ENCODE results near the gene TOLLIP. TPM values are rescaled to one million over a fixed set of nuclear protein-coding genes. Genes with fewer than 3 reads are reported as not detected.

Gene TOLLIP
- total and polyA plus RNA-seq, 2 of the 8 experiments (the other 6 are each of a cell fraction or from before 2014, with no cell fraction given) = 23.7 to 34.7 TPM

- 86% methylated on average over 20 of the region's 21 CpGs; no CpG with 5 or more reads in 1 of the 2 experiments for WGBS, 2 experiments (ENCODE audit: extremely low coverage in 1 of 2, insufficient coverage in 1 of 2, insufficient read length in 1 of 2, insufficient replicate concordance in 2 of 2, low coverage in 1 of 2, low lambda C conversion rate in 2 of 2, missing lambda C conversion rate in 1 of 2)
- peaks cover 7% of the 10 kb centered on the region in 2 experiments; a peak in 1 of 4 replicates for H3K9me3 ChIP-seq (ENCODE audit: insufficient read depth in 2 of 2, low read depth in 1 of 2, low read length in 1 of 2)
- no peak overlapping the region for H4K5ac ChIP-seq (ENCODE audit: insufficient read length, low read depth, low read length)
- peaks cover 4% of the 10 kb centered on the region; the same call in 1 of the 2 replicates for H3K23me2 ChIP-seq (ENCODE audit: low read depth, low read length)
- peak overlapping the region; percentile 58 to 84 (median 61); a peak in 6 of 8 replicates for H3K4me3 ChIP-seq (ENCODE audit: extremely low read depth in 1 of 4, insufficient read depth in 2 of 4, low read depth in 3 of 4, low read length in 4 of 4)
- H2BK20ac ChIP-seq (ENCODE audit: low read length) = no peak overlapping the region
- peaks cover 8 to 16% of the 10 kb centered on the region in 2 experiments for H4K20me1 ChIP-seq (replicated peaks in 1 of 2; ENCODE audit: control insufficient read depth in 1 of 2, insufficient read depth in 2 of 2, low read length in 2 of 2)
- no peak overlapping the region for H2BK12ac ChIP-seq (ENCODE audit: low read depth, low read length)
- H3K18ac ChIP-seq (ENCODE audit: extremely low read depth, low read length) = no peak overlapping the region
- no peaks in the 10 kb centered on the region for H3K36me3 ChIP-seq (ENCODE audit: control insufficient read depth in 2 of 4, insufficient read depth in 4 of 4, low read length in 3 of 4)
- H2BK15ac ChIP-seq (ENCODE audit: low read length) = no peak overlapping the region
- no peak overlapping the region for H3K56ac ChIP-seq (replicated peaks; ENCODE audit: insufficient read length, low read depth, low read length)
- no peak overlapping the region for H2BK120ac ChIP-seq (replicated peaks; ENCODE audit: low read depth, low read length)
- POLR2A ChIA-PET (ENCODE audit: partially characterized antibody) = interaction anchor here (2.7 kb wide), 1 partner anchor 43 kb away, joined by 12 read pairs; no protein-coding TSS in a partner anchor
- no peak overlapping the region for H4K91ac ChIP-seq (replicated peaks; ENCODE audit: insufficient read length, low read length)
- no peak overlapping the region for H2BK5ac ChIP-seq (ENCODE audit: low read depth, low read length)
- H3K79me1 ChIP-seq (ENCODE audit: low read depth, low read length) = peaks cover 6% of the 10 kb centered on the region
- H4K8ac ChIP-seq (ENCODE audit: extremely low read depth, insufficient read depth, low read length) = no peak overlapping the region
- peak in 1 of 2 experiments; percentile 20 for DNase-seq (ENCODE audit: low read depth in 1 of 2, low spot score in 2 of 2)
- no peak overlapping the region for H3K27ac ChIP-seq (ENCODE audit: low read depth, low read length)
- H2AK5ac ChIP-seq (ENCODE audit: low read depth, low read length) = no peak overlapping the region
- FAIRE-seq = no peak
- peaks cover 0 to 7% (median 3%) of the 10 kb centered on the region in 4 experiments; a peak in 5 of 7 replicates for H3K4me1 ChIP-seq (replicated peaks in 1 of 4; ENCODE audit: control insufficient read depth in 3 of 4, insufficient read depth in 4 of 4, low read length in 3 of 4)
- H3K79me2 ChIP-seq (ENCODE audit: control insufficient read depth in 1 of 2, insufficient read depth in 2 of 2, low read length in 2 of 2) = peaks cover 0 to 37% of the 10 kb centered on the region in 2 experiments; a peak in 3 of 4 replicates
- no peak overlapping the region for H3K9ac ChIP-seq (replicated peaks in 1 of 4; ENCODE audit: extremely low read depth in 1 of 4, low read depth in 3 of 4, low read length in 3 of 4)
- no peaks in the 10 kb centered on the region; a peak in 1 of 7 replicates for H3K27me3 ChIP-seq (replicated peaks in 1 of 4; ENCODE audit: control insufficient read depth in 3 of 4, extremely low read depth in 1 of 4, insufficient read depth in 3 of 4, low read length in 3 of 4)
- no peak overlapping the region for H3K23ac ChIP-seq (ENCODE audit: insufficient read length)
- H3K4me2 ChIP-seq (ENCODE audit: insufficient read depth in 1 of 2, low read depth in 2 of 2, low read length in 2 of 2) = peak overlapping the region; percentile 67 to 70
- CTCF ChIA-PET (ENCODE audit: partially characterized antibody) = interaction anchor here (0.6 to 0.9 kb wide), 3 partner anchors 43 to 644 kb away, joined by 3 to 4 read pairs (median 3); no protein-coding TSS in a partner anchor
- H2AFZ ChIP-seq (ENCODE audit: low read length) = no peak overlapping the region
- H3K14ac ChIP-seq (ENCODE audit: insufficient read length) = no peak overlapping the region
- H3K4ac ChIP-seq (replicated peaks; ENCODE audit: insufficient read length, low read depth, low read length) = no peak overlapping the region
- TF ChIP-seq CEBPB (IDR thresholded peaks at IDR 0.05; ENCODE audit: low read depth, low read length) (no peak), SP2 (IDR thresholded peaks at IDR 0.05; ENCODE audit: low read length) (no peak), E2F6 (IDR thresholded peaks at IDR 0.05) (no peak)
These were observed 1.3 kb downstream of the TOLLIP start for GRCh38 chr11:1307998-1308742.
